Liver (tissue), 9 donors: ENCODE data around the gene USP43. TPM values are rescaled to one million over a fixed set of nuclear protein-coding genes. Genes with fewer than 3 reads are reported as not detected.
A peak's percentile ranks its signal among the peaks of the same experiment; 100 is the strongest.

ENCODE experiments used
- DNase-seq: peaks from one replicate; pipeline ENCODE4 v3.0.0-alpha.2; 2017; ENCODE audit warnings: low spot score
- H3K27ac ChIP-seq, 2 donors: one replicate each; pipeline ENCODE4 v1.7.0; 2013; ENCODE audit warnings: inconsistent platforms in 2 of 2, low read length in 2 of 2, control low read depth in 1 of 2, low read depth in 1 of 2, mild to moderate bottlenecking in 1 of 2
- H3K27me3 ChIP-seq, 4 donors: one replicate each; pipeline versions ENCODE4 v1.6.1 to v1.7.0; 2013; ENCODE audit warnings: low read length in 3 of 4, inconsistent platforms in 1 of 4, mild to moderate bottlenecking in 1 of 4, moderate library complexity in 1 of 4; ENCODE audit not compliant: control insufficient read depth in 4 of 4, insufficient read depth in 4 of 4
- H3K36me3 ChIP-seq, 4 donors: one replicate each; pipeline versions ENCODE4 v1.6.1 to v1.7.0; 2013; ENCODE audit warnings: low read length in 3 of 4, mild to moderate bottlenecking in 3 of 4, low read depth in 1 of 4, moderate library complexity in 1 of 4; ENCODE audit not compliant: control insufficient read depth in 4 of 4, insufficient read depth in 3 of 4
- H3K4me1 ChIP-seq, 4 donors: one replicate each; pipeline versions ENCODE4 v1.6.1 to v1.7.0; 2013; ENCODE audit warnings: low read length in 3 of 4, mild to moderate bottlenecking in 3 of 4, moderate library complexity in 1 of 4; ENCODE audit not compliant: control insufficient read depth in 4 of 4, insufficient read depth in 4 of 4
- H3K4me3 ChIP-seq, 3 donors: one replicate each; pipeline versions ENCODE4 v1.6.1 to v1.7.0; 2013; ENCODE audit warnings: low read length in 3 of 3, control low read depth in 1 of 3, low read depth in 1 of 3, mild to moderate bottlenecking in 1 of 3
- H3K9ac ChIP-seq, 2 donors: one replicate each; pipeline ENCODE4 v1.7.0; 2013; ENCODE audit warnings: low read length in 2 of 2, mild to moderate bottlenecking in 2 of 2, moderate library complexity in 2 of 2, control low read depth in 1 of 2, low read depth in 1 of 2
- H3K9me3 ChIP-seq, 4 donors: one replicate each; pipeline versions ENCODE4 v1.6.1 to v1.7.0; 2013; ENCODE audit warnings: low read length in 3 of 4; ENCODE audit not compliant: control insufficient read depth in 4 of 4
- CTCF ChIP-seq: fragments of 150-350 bp; IDR thresholded peaks from 2 replicates; pipeline ENCODE4 v1.5.1; 2017; ENCODE audit warnings: improper control_type of control experiment, low read depth, low read length; ENCODE audit not compliant: missing input control
- EGR1 ChIP-seq, 2 donors: IDR thresholded peaks; 2 replicates each; pipeline ENCODE4 v1.6.1; 2016 to 2018; ENCODE audit warnings: antibody characterized with exemption in 2 of 2, low read depth in 2 of 2
- FOXA1 ChIP-seq: IDR thresholded peaks from 2 replicates; pipeline ENCODE4 v1.6.1; 2016; ENCODE audit warnings: antibody characterized with exemption
- FOXA2 ChIP-seq: IDR thresholded peaks from 2 replicates; pipeline ENCODE4 v1.6.1; 2016; ENCODE audit warnings: antibody characterized with exemption
- GABPA ChIP-seq, 2 donors: IDR thresholded peaks in 1 of 2; conservative IDR thresholded peaks in 1 of 2; 2 replicates each; pipeline ENCODE4 v1.6.1; 2016; ENCODE audit warnings: antibody characterized with exemption in 2 of 2, mild to moderate bottlenecking in 1 of 2, moderate library complexity in 1 of 2
- MAX ChIP-seq: IDR thresholded peaks from 2 replicates; pipeline ENCODE4 v1.6.1; 2016; ENCODE audit warnings: antibody characterized with exemption
- RAD21 ChIP-seq, 2 donors: IDR thresholded peaks; 2 replicates each; pipeline ENCODE4 v1.6.1; 2016; ENCODE audit warnings: antibody characterized with exemption in 2 of 2, mild to moderate bottlenecking in 2 of 2
- REST ChIP-seq: IDR thresholded peaks from 2 replicates; pipeline ENCODE4 v1.6.1; 2016; ENCODE audit warnings: antibody characterized with exemption, mild to moderate bottlenecking
- RXRA ChIP-seq, 2 donors: IDR thresholded peaks; 2 replicates each; pipeline ENCODE4 v1.6.1; 2017 to 2018; ENCODE audit warnings: antibody characterized with exemption in 2 of 2, mild to moderate bottlenecking in 1 of 2
- WGBS: extraction: QIAGEN DNeasy Blood & Tissue Kit; methylation state at CpG from one replicate; pipeline ENCODE4 v1.1.7; 2013; 5-methylcytosine and 5-hydroxymethylcytosine counted together
- polyA plus RNA-seq, 2 donors: library from polyadenylated mRNA; stranded (reverse) in 1 of 2; unstranded in 1 of 2; fragments of 200-250 nt in 1 of 2; fragments of >200 nt in 1 of 2; fragmentation: Nextera tagmentation in 1 of 2; extraction: Ambion mirVana in 1 of 2; gene quantifications; one replicate each; pipeline versions ENCODE4 v1.2.1 to v1.2.3, GENCODE V29; 2013 to 2015
- total RNA-seq, 2 donors: library from RNA; depleted of rRNA; stranded (reverse); fragments of >200 nt; gene quantifications; one replicate each; pipeline ENCODE4 v1.2.3, GENCODE V29; 2014
- donor health status: healthy.
- donor health status: healthy.
- donor health status: healthy.
- donor health status: healthy.
- donor health status: healthy.

The USP43 gene
- total and polyA plus RNA-seq, 4 donors: 0.42 to 7.4 (median 0.94) TPM

GRCh38 chr17:9645851-9646545, 681 bp downstream of the USP43 start:
- WGBS: 3% methylated on average over 51 of the region's 51 CpGs

GRCh38 chr17:9646546-9646885, 1.2 kb downstream of the USP43 start:
- Histone ChIP-seq H3K27ac (no peak overlapping the region), H3K9me3 (no peaks in the 10 kb centered on the region), H3K27me3 (no peaks in the 10 kb centered on the region), H3K4me3 (peak overlapping the region; percentile 51 to 87 (median 76)), H3K9ac (no peak overlapping the region), H3K4me1 (peaks cover 2 to 24% (median 12%) of the 10 kb centered on the region in 4 donors), H3K36me3 (no peaks in the 10 kb centered on the region)
- no peak for DNase-seq
- 50% methylated on average over 8 of the region's 8 CpGs for WGBS
- TF ChIP-seq CTCF (no peak), FOXA2 (no peak), GABPA (IDR thresholded peaks at IDR 0.05 in 1 of 2, conservative IDR thresholded peaks at IDR 0.05 in 1 of 2) (no peak), REST (no peak)

More at GRCh38 chr17:9645851-9646545, 681 bp downstream of the USP43 start:
- Histone ChIP-seq H3K27ac (peak overlapping the region; percentile 49 to 73), H3K27me3 (no peaks in the 10 kb centered on the region), H3K9me3 (no peaks in the 10 kb centered on the region), H3K36me3 (no peaks in the 10 kb centered on the region), H3K4me1 (peaks cover 2 to 24% (median 12%) of the 10 kb centered on the region in 4 donors), H3K4me3 (peak overlapping the region; percentile 51 to 87 (median 76)), H3K9ac (peak overlapping the region in 1 of 2 donors; percentile 17)
- peak; percentile 51 for DNase-seq
- peak in 1 of 2 donors; percentile 17 for TF ChIP-seq RXRA (IDR thresholded peaks at IDR 0.05)
- no peak for TF ChIP-seq MAX
- TF ChIP-seq RAD21 (IDR thresholded peaks at IDR 0.05): peak in 1 of 2 donors; percentile 22

GRCh38 chr17:9647014-9647413, 1.7 kb downstream of the USP43 start:
- Histone ChIP-seq H3K36me3 (no peaks in the 10 kb centered on the region), H3K9ac (no peak overlapping the region), H3K4me1 (peaks cover 2 to 24% (median 12%) of the 10 kb centered on the region in 4 donors), H3K4me3 (no peak overlapping the region), H3K27me3 (no peaks in the 10 kb centered on the region), H3K27ac (no peak overlapping the region), H3K9me3 (no peaks in the 10 kb centered on the region)
- WGBS: 45% methylated on average over 4 of the region's 4 CpGs
- DNase-seq: no peak
- no peak for TF ChIP-seq RXRA (IDR thresholded peaks at IDR 0.05)
- TF ChIP-seq FOXA2: no peak
- no peak for TF ChIP-seq FOXA1
- TF ChIP-seq REST: no peak
- TF ChIP-seq GABPA (IDR thresholded peaks at IDR 0.05 in 1 of 2, conservative IDR thresholded peaks at IDR 0.05 in 1 of 2): no peak
- no peak for TF ChIP-seq RAD21 (IDR thresholded peaks at IDR 0.05)
- TF ChIP-seq EGR1 (IDR thresholded peaks at IDR 0.05; ENCODE audit: low read depth in 2 of 2): no peak
